Activated naive CD4-positive, alpha-beta T cell treated with Interleukin-2 at 50 U/mL for 16 hours (primary cell): Measurements from ENCODE around the gene C10orf53.

ENCODE experiments used
- DNase-seq: peaks from one replicate; pipeline ENCODE4 v3.0.0-alpha.2; 2020

The C10orf53 gene

DNA sequence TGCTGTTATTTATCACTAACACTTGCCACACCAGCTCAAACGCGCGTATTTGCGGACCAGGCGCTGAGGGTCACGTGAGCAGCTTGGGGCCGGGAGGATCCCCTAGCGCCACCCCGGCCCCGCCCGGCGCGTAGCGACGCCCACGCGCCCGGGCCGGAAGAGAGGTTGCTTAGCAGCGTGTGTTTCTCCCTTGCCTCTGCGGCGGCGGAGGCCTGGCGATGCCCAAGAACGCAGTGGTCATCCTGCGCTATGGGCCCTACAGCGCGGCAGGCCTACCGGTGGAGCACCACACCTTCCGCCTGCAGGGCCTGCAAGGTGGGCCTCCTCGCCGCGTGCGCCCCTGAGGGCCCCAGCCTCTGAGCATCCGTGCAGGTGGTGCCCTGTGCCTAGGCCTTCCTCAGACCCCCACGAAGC lies at the start of gene C10orf53:
TSS of gene C10orf53 (plus strand) at position 172 of the 414 bp plus-strand sequence. CDS start at position 219, 47 bp downstream.
- no peak for DNase-seq

- no peak for DNase-seq
These were observed 47.5 kb upstream of the C10orf53 start for GRCh38 chr10:49631975-49632374.

- DNase-seq, result no peak
These were observed 46.8 kb upstream of the C10orf53 start for GRCh38 chr10:49632406-49633317.

DNA sequence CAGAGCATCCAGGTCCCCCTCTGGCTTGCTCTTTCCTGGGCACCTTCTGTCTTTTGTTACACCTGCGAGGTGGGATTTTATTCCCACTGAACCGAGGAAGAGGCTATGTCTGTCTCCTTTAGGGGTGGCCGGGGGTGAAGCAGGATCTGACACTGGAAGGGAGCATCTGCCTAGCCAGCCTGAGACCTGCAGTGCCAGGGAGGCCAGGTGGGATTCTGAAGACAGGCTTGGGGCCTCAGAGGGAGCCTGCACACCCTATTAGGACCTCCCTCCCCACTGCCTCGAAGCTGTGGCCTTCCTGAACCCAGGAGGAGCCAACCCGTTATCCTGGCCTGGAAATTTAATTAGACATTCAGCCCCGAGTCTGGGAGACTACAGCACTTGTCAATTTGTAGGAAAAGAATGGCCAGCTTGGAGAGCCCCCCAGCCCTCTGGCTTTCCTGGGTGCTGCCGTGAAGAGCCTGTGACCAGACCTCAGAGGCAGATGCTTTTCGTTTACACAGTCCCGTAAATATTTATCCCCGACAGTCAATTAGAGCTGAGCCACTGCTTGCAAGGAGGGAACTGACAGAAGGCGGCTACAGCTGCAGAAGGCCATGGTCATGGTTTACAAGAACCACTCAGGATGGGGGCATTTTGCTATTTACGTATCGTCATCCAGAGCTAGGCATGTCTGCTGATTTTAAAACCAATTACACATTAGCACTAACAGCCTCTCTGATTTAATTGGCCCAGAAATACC lies 46.0 kb upstream of the C10orf53 start:
- no peak for DNase-seq

DNA sequence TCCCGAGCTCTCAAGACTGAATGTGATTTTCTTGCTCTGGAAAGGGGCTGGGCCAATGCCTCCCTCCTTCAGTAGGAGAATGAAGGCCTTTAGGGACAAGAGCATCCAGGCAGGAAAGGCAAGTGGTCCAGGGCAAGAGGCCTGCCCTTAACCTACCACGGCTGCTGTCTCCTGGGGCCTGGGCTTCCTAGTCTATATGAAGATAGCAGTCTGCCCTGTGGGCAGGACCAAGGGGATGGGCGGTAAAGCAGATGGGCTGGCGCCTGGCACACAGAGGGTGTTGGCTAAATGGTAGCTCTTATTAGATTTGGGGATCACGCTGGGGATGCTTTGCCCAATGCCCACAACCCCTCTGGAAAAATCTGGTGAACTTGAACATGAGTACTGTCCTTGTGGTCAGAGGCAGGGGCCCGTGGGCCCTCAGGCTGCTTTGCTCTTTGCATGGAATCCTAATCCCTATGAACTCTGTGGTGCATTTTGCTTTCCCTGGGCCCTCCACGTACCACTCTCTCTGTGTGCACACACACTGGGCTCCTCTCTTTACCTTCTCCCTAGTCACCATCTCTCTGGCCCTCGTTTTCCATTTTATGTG lies 45.3 kb upstream of the C10orf53 start:
- DNase-seq, result no peak

- no peak for DNase-seq
These were observed 37.1 kb upstream of the C10orf53 start for GRCh38 chr10:49642311-49642710.

DNA sequence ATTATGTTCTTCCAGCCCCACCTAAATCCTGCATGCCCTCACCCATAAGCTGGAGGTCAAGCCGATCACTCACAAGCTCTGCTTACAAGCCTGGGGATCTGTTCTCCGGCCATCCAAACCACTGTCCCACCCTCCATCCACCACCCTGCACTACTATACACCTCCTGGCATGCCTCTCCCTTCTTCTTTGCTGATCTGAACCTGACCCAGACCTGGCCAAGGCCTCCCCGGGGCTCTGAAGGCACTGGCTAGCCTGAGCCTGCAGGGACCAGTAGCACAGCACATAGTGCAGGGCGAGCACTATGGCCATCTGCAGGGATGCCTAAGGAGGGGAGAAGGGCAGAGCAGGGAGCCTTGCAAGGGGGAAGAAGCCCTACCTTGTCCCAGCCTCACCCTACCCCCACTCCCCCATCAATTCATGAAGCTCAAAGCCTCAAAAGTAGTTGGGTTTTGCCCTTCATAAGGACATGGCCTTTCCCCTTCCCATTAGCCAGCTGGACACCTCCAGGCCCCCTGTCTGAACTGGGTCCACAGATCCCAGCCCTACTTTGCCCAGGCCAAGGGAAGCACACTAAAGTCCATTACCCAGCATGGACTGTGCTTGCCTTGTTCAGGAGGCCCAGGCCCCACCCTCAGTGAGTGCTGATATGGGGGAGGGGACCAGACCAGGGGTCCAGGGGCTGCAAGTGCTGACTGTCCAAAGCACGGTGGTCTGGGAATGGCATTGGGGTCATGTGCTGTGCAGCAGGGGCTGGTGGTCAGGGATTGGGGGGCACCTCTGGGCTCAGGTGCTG lies 36.0 kb upstream of the C10orf53 start:
- no peak for DNase-seq

DNA sequence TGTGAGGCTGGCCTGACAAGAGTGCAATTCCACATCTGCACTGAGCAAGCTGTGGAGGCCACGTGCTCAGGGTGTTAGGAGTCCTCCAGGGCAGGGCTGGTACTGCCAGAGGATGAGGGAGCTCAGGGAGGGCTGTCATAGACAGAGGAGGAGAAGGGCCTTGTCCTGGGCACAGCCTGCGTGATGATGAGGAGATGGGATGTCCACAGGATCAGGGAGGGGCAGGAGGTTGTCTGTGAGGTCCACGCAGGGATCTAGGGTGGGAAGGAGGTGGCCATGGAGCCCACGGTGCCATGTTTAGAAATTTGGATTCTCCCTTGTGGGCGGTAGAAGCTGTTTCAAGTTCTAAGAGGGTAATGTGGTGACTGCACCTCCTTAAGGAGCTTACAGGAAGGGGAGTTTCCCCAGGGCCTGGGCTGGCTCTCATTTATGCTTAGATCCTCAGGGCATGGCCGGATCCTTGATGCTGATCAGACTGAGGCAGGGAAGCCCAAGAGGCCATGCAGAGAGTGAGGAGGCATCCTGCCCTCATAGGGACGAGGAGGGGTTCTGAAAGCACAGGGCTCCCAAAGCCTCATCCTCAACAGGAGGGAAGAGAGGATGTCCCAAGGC lies 35.3 kb upstream of the C10orf53 start:
- DNase-seq, result no peak

- no peak for DNase-seq
These were observed 34.0 kb upstream of the C10orf53 start for GRCh38 chr10:49645417-49645816.

DNA sequence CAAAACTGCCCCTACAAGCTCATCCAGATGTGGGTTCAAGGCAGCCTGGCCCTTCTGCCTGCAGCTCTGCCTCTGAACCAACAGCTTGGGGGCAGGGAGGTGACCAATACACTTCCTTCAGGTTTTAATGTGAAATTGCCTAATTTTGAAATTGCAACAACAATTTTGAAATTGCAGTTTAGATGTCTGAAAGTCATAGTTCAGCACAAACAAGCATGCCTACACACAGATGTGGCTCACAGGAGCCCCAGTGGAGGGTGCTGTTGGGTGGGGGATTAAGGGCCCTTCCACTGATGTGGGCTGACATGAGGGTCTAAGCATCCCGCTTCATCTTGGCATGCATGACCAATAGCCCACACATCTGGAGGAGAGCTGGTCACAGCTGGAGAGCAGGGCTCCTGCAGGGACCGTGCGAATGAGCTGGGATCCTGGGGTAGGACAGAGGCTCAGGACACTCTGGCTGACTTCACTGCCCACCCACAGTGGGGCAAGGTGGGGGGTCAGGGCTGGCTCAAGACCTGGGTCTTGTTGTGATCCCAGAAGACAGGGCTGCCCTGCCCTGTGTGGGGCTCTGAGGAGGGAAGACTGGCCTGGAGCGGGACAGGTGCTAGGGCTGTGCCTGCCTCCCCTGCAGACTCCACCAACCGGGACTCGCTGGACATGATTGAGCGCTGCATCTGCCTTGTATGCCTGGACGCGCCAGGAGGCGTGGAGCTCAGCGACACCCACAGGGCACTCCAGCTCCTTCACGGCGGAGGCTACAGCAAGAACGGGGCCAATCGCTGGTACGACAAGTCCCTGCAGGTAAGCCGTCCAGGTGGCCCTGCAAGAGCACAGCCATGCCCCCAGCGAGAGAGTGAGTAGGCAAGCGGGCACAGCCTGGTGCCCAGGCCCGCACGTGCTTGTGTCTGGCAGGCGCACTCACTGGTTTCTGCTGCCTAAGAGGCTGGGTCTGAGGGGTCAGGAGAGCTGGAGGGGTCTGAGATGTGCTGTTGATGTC lies 33.3 kb upstream of the C10orf53 start:
- no peak for DNase-seq

- DNase-seq, result no peak
These were observed 31.9 kb upstream of the C10orf53 start for GRCh38 chr10:49647554-49647953.

DNA sequence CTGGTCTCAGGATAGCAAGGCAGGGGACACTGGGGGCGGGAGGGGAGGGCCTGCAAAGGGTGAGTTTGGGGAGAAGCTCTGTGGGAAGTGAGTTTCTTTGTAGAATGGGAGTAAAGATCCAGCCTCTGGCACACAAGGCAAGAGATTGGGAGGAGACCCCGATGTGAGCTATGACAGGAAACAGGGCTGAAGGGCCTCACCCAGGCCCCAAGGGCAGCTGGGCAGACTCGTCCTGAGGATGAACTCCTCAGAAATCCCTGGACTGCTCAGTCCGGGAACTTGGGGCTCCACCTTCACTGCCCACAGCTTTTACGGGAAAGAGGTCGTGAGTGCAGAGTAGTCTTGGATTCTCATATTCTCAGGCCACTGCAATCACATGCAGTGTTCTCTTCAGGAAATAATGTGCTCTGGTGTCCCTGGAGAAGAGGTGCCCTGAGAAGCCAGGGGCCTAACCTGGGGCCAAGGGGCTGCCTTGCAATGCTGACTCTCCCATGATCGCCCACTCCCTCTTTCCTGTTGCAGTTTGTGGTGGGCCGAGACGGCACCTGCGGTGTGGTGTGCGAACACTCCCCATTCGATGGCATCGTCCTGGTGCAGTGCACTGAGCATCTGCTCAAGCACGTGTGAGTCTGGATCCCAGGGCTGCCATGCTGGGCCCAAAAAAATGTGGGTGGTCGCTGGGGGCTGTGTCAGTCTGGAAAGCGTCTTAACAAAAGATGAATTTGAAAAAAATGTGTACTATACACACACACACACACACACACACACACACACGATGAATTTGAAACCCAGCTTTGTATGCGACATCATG lies 31.3 kb upstream of the C10orf53 start:
- no peak for DNase-seq

- DNase-seq, result no peak
These were observed 30.2 kb upstream of the C10orf53 start for GRCh38 chr10:49649294-49649693.

DNA sequence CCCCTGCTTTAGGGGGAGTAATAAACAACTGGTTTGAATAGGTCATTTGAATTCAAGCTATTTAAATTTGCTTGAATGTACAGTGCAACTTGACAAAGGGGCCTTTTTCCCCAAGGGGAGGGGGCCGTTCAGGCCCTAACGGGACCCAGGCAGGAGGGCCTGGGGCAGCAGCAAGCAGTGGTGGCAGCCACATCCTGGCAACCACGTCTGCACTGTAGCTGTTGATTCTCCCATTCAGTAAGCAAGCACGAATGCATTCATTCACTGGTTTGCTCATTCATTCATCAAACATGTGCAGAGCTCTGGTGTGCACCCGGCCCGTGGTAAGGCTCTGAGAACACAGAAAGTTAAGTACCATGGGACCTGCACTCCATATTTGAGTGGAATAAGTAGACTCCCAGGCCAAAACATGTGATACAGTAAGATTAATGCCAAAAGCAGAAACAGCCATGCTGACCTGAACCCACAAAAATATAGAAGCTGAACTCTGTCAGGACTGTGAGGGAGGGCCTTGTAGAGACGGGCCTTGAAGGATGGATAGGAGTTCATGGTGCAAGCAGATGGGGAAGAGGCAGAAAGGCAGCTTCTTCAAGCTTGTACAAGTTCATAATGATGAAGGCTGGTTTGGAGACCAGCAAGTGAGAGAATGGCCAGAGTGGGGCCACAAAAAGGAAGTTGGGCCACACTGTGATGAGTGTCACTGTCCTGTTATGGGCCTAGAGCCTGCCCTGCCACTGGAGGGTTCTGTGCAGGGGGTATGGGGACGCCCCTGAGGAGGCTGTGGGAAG lies 29.3 kb upstream of the C10orf53 start:
- DNase-seq, result no peak

DNA sequence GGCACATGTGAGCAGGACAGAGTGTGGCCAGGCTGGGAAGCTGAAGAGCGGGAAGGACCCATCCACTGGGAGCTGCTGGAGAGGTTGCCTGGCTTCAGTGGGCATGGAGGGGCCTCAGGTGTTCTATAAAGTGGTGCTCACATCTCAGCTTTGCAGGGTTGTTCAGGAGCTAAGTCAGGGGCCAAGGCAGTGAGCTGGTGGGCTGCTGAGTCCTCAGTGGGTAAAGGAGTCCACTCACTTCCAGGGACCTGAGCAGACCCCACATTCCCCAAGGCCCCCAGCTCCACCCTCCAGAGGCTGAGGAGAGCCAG lies 28.8 kb upstream of the C10orf53 start:
- DNase-seq, result no peak

GRCh38 chr10:49651039-49651835 lies 28.2 kb upstream of the C10orf53 start:
- no peak for DNase-seq

- no peak for DNase-seq
These were observed 27.5 kb upstream of the C10orf53 start for GRCh38 chr10:49651917-49652316.

GRCh38 chr10:49652421-49653272 lies 26.8 kb upstream of the C10orf53 start:
- no peak for DNase-seq
